Nephron progenitor cell (in vitro differentiated cells): ENCODE results near the gene AHDC1.

Source experiments
- DNase-seq: peaks from one replicate; pipeline ENCODE4 v3.0.0; 2021
- H3K27ac Mint-ChIP-seq: 2 replicates; pipeline ENCODE4 v1.8.0; 2021; ENCODE audit warnings: mild to moderate bottlenecking, moderate library complexity, mixed read lengths
- H3K27me3 Mint-ChIP-seq: 2 replicates; pipeline ENCODE4 v1.8.0; 2021; ENCODE audit warnings: mild to moderate bottlenecking, low read depth, mixed read lengths; ENCODE audit not compliant: poor library complexity
- H3K36me3 Mint-ChIP-seq: 2 replicates; pipeline ENCODE4 v1.8.0; 2021; ENCODE audit warnings: low read depth, mixed read lengths
- H3K4me1 Mint-ChIP-seq: 2 replicates; pipeline ENCODE4 v1.8.0; 2021; ENCODE audit warnings: mixed read lengths
- H3K4me3 Mint-ChIP-seq: 2 replicates; pipeline ENCODE4 v1.8.0; 2021; ENCODE audit warnings: mild to moderate bottlenecking, moderate library complexity, mixed read lengths
- H3K9me3 Mint-ChIP-seq: 2 replicates; pipeline ENCODE4 v1.8.0; 2021; ENCODE audit warnings: mild to moderate bottlenecking, moderate library complexity, mixed read lengths
- CTCF ChIP-seq: fragments of 200-600 bp; sonication (generic); IDR thresholded peaks from 2 replicates; pipeline ENCODE4 v1.5.0; 2021; ENCODE audit warnings: antibody characterized with exemption

AHDC1 gene

GRCh38 chr1:27584453-27584852 lies 19.5 kb downstream of the AHDC1 start:
- no peak for TF ChIP-seq CTCF

GRCh38 chr1:27583479-27583878 lies 20.5 kb downstream of the AHDC1 start:
- H3K4me3 Mint-ChIP-seq: no peak overlapping the region
- H3K27ac Mint-ChIP-seq: peak overlapping the region; percentile 84
- no peak for TF ChIP-seq CTCF
- peaks cover 47% of the 10 kb centered on the region for H3K4me1 Mint-ChIP-seq
- H3K9me3 Mint-ChIP-seq: no peaks in the 10 kb centered on the region
- H3K27me3 Mint-ChIP-seq: no peaks in the 10 kb centered on the region
- DNase-seq: no peak
- peaks cover 35% of the 10 kb centered on the region for H3K36me3 Mint-ChIP-seq

More at GRCh38 chr1:27584453-27584852, 19.5 kb downstream of the AHDC1 start:
- DNase-seq: no peak
- Mint-ChIP-seq H3K36me3 (peaks cover 35% of the 10 kb centered on the region), H3K27me3 (no peaks in the 10 kb centered on the region), H3K27ac (no peak overlapping the region), H3K4me1 (peaks cover 41% of the 10 kb centered on the region), H3K4me3 (no peak overlapping the region), H3K9me3 (no peaks in the 10 kb centered on the region)

- Mint-ChIP-seq H3K36me3 (peaks cover 35% of the 10 kb centered on the region), H3K9me3 (no peaks in the 10 kb centered on the region), H3K4me3 (peak overlapping the region; percentile 55), H3K4me1 (peaks cover 53% of the 10 kb centered on the region), H3K27me3 (no peaks in the 10 kb centered on the region), H3K27ac (peak overlapping the region; percentile 84)
- no peak for DNase-seq
- no peak for TF ChIP-seq CTCF
Measured at GRCh38 chr1:27581823-27582243, 22.1 kb downstream of the AHDC1 start.

GRCh38 chr1:27577504-27578188 lies 26.3 kb downstream of the AHDC1 start:
- Mint-ChIP-seq H3K4me3 (no peak overlapping the region), H3K27me3 (no peaks in the 10 kb centered on the region), H3K4me1 (peaks cover 70% of the 10 kb centered on the region), H3K9me3 (no peaks in the 10 kb centered on the region), H3K27ac (no peak overlapping the region), H3K36me3 (peaks cover 18% of the 10 kb centered on the region)
- no peak for DNase-seq
- TF ChIP-seq CTCF: no peak

GRCh38 chr1:27576806-27577227 lies 27.1 kb downstream of the AHDC1 start:
- peaks cover 10% of the 10 kb centered on the region for H3K36me3 Mint-ChIP-seq
- peak overlapping the region; percentile 46 for H3K4me3 Mint-ChIP-seq
- H3K27me3 Mint-ChIP-seq: no peaks in the 10 kb centered on the region
- no peaks in the 10 kb centered on the region for H3K9me3 Mint-ChIP-seq
- DNase-seq: no peak
- H3K4me1 Mint-ChIP-seq: peaks cover 70% of the 10 kb centered on the region
- H3K27ac Mint-ChIP-seq: peak overlapping the region; percentile 95
- no peak for TF ChIP-seq CTCF

- Mint-ChIP-seq H3K27me3 (no peaks in the 10 kb centered on the region), H3K36me3 (peaks cover 4% of the 10 kb centered on the region), H3K9me3 (no peaks in the 10 kb centered on the region), H3K4me3 (peak overlapping the region; percentile 46), H3K27ac (peak overlapping the region; percentile 95), H3K4me1 (peaks cover 71% of the 10 kb centered on the region)
- peak; percentile 71 for DNase-seq
- no peak for TF ChIP-seq CTCF
Measured at GRCh38 chr1:27575840-27576331, 28.1 kb downstream of the AHDC1 start.
